Measurements from ENCODE around the gene CA11. TPM values are rescaled to one million over a fixed set of nuclear protein-coding genes. Genes with fewer than 3 reads are reported as not detected.
"Not testable (repeated sequence)": the region's sequence is repeated elsewhere in the genome, so short reads cannot be mapped to it uniquely, and the experiment has no call there.

Gene CA11
- total RNA-seq, 1 donor from 2014 or later: 9.5 TPM

- Mint-ChIP-seq H3K27me3 (no peaks in the 10 kb centered on the region), H3K36me3 (ENCODE audit: low read depth) (peaks cover 37% of the 10 kb centered on the region), H3K4me3 (no peak overlapping the region), H3K4me1 (peaks cover 38% of the 10 kb centered on the region), H3K27ac (peak overlapping the region; percentile 53), H3K9me3 (no peaks in the 10 kb centered on the region)
- CTCF ChIA-PET: no interaction called here
- intact Hi-C loops (cut with micrococcal nuclease): loop anchor here (10.0 kb wide), 1 partner anchor 482 kb away; the partner anchor contains the start of genes C19orf73, LIN7B and PPFIA3
- ATAC-seq (ENCODE audit: low read depth): no peak
- POLR2A ChIA-PET: interaction anchor here (2.6 kb wide), 1 partner anchor 14 kb away, joined by 32 read pairs; the partner anchor contains the start of genes RPL18 and SPHK2
- no peak for TF ChIP-seq CTCF (IDR thresholded peaks at IDR 0.05)
- DNase-seq: no peak
Measured at GRCh38 chr19:48632692-48633147, 13.3 kb downstream of the CA11 start.

- ATAC-seq (ENCODE audit: low read depth); H3K9me3 Mint-ChIP-seq; H3K27me3 Mint-ChIP-seq; CTCF ChIA-PET; DNase-seq; H3K4me3 Mint-ChIP-seq: not testable (repeated sequence)
- peaks cover 38% of the 10 kb centered on the region for H3K4me1 Mint-ChIP-seq
- H3K27ac Mint-ChIP-seq: peak overlapping the region; percentile 53
- POLR2A ChIA-PET: interaction anchor here (1.3 kb wide), 2 partner anchors 13 to 310 kb away, joined by 3 to 6 read pairs; partner anchors contain the start of genes RPL18 and SPHK2
- intact Hi-C loops (cut with micrococcal nuclease): loop anchor here (10.0 kb wide), 1 partner anchor 483 kb away; the partner anchor contains the start of genes C19orf73, LIN7B and PPFIA3
- peaks cover 37% of the 10 kb centered on the region for H3K36me3 Mint-ChIP-seq (ENCODE audit: low read depth)
Measured at GRCh38 chr19:48632286-48632685, 13.7 kb downstream of the CA11 start.

GRCh38 chr19:48631225-48631624, 14.8 kb downstream of the CA11 start:
- Mint-ChIP-seq H3K9me3 (no peaks in the 10 kb centered on the region), H3K4me1 (peaks cover 39% of the 10 kb centered on the region), H3K36me3 (ENCODE audit: low read depth) (peaks cover 38% of the 10 kb centered on the region), H3K4me3 (no peak overlapping the region), H3K27ac (peak overlapping the region; percentile 46), H3K27me3 (no peaks in the 10 kb centered on the region)
- DNase-seq (no peak), ATAC-seq (ENCODE audit: low read depth) (no peak)
- no peak for TF ChIP-seq CTCF (IDR thresholded peaks at IDR 0.05)
- intact Hi-C loops (cut with micrococcal nuclease): loop anchor here (10.0 kb wide), 1 partner anchor 484 kb away; the partner anchor contains the start of genes C19orf73, LIN7B and PPFIA3
- POLR2A ChIA-PET: interaction anchor here (0.6 to 1.3 kb wide), 5 partner anchors 12 to 1715 kb away, joined by 3 to 7 read pairs (median 5); partner anchors contain the start of genes RPL18 and SPHK2
- CTCF ChIA-PET: no interaction called here

- peaks cover 35% of the 10 kb centered on the region for H3K36me3 Mint-ChIP-seq (ENCODE audit: low read depth)
- TF ChIP-seq CTCF (IDR thresholded peaks at IDR 0.05): no peak
- no peak overlapping the region for H3K27ac Mint-ChIP-seq
- H3K4me3 Mint-ChIP-seq: no peak overlapping the region
- ATAC-seq (ENCODE audit: low read depth) (no peak), DNase-seq (no peak)
- intact Hi-C loops (cut with micrococcal nuclease): loop anchor here (10.0 kb wide), 1 partner anchor 484 kb away; the partner anchor contains the start of genes C19orf73, LIN7B and PPFIA3
- no peaks in the 10 kb centered on the region for H3K27me3 Mint-ChIP-seq
- ChIA-PET POLR2A (interaction anchor here (0.6 to 1.7 kb wide), 2 partner anchors 11 to 1715 kb away, joined by 5 to 16 read pairs; partner anchors contain the start of genes RPL18 and SPHK2), CTCF (no interaction called here)
- no peaks in the 10 kb centered on the region for H3K9me3 Mint-ChIP-seq
- H3K4me1 Mint-ChIP-seq: peaks cover 36% of the 10 kb centered on the region
Measured at GRCh38 chr19:48630296-48631063, 15.5 kb downstream of the CA11 start.

GRCh38 chr19:48629599-48630295, 16.2 kb downstream of the CA11 start:
- ChIA-PET POLR2A (interaction anchor here (1.7 kb wide), 1 partner anchor 11 kb away, joined by 16 read pairs; the partner anchor contains the start of genes RPL18 and SPHK2), CTCF (no interaction called here)
- Mint-ChIP-seq H3K27me3 (no peaks in the 10 kb centered on the region), H3K4me1 (peaks cover 35% of the 10 kb centered on the region), H3K27ac (no peak overlapping the region), H3K36me3 (ENCODE audit: low read depth) (peaks cover 35% of the 10 kb centered on the region), H3K4me3 (no peak overlapping the region), H3K9me3 (no peaks in the 10 kb centered on the region)
- DNase-seq (no peak), ATAC-seq (ENCODE audit: low read depth) (no peak)
- intact Hi-C loops (cut with micrococcal nuclease): loop anchor here (10.0 kb wide), 1 partner anchor 485 kb away; the partner anchor contains the start of genes C19orf73, LIN7B and PPFIA3
- no peak for TF ChIP-seq CTCF (IDR thresholded peaks at IDR 0.05)

Measured in activated B cell treated with CpG ODN at 0.5 μM for 24 hours (primary cell).